HG02798 (cell line): ENCODE data around the gene MRM2.

ENCODE experiments used
- ATAC-seq: cut with Tn5 transposase; IDR thresholded peaks from one replicate; pipeline ENCODE4 v1.9.1; 2021; ENCODE audit warnings: mild to moderate bottlenecking; ENCODE audit not compliant: unreplicated experiment, poor library complexity

The MRM2 gene

DNA sequence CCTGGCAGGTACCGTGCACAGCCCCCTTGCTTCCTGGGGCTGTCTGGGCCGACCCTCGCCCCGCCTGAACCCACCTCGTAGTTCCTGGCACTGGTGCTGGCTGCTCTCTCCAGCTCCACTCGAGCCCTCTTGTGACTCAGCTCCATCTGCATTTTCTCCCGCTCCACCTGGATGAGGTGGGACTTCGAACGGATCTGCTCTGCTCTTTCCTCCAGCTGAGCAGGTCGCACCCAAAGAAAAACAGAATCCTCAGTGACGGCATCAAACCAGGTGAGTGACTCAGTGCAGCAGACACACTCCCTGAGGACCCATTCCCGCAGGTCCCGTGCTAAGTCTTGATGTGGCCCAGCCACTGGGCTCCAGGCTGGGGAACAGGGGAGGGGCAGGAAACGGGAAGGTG, 16.7 kb downstream of the MRM2 start:
- ATAC-seq, result no peak

DNA sequence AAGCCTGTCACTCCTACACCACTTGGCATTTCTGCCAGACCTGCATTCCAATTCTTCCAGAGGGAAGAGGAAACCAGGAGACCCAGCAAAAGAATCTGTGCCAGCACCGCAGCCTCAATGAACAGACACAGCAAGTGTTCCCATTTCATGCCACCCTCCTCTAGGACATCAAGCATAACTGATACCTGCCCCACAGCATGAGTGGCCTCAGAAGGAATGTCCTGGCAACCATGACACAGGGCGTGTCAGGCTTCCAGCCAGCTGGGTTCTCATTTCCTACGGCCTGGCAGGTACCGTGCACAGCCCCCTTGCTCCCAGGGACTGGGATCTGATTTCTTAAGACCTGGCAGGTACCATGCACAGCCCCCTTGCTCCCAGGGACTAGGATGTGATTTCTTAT, 17.1 kb downstream of the MRM2 start:
- no peak for ATAC-seq

DNA sequence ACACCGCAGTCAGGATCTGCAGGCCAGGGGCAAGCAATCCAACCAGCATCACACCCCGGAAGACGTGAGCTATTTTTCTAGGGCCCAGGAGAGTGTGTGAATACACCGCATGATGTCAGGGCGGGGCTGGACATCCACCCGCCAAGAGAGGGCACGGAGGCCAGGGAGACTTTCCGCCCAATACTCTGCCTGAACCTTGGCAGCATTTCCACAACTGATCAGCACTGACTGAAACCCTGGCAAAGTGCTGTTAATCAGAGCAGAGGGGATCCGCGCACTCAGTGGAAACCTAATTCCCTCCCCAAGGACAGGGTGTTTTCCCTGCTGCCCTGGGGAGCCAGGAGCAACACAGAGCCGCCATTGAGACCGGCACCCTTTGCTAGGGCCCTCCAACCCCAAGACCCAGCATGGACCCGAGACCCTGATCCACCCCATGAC, 17.5 kb downstream of the MRM2 start:
- ATAC-seq, result no peak

DNA sequence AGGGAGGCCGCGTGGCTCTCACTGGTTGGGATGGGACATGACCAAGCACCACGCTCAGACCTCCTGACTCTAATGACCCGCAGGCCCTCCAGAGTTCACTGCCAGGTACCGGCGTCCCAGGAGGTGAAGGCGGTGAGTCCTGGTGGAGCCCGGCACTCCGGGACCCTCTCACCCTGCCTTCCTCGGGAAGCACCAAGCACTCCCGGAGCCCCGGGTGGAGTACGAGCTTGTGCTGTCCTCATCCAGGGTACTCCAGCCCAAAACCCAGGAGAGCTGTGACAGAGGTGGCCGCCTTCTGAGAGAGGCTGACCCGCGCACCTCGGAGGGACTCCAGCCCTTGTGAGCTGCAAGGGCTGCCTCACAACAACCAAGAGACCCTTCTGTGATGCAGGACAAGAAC, 18.7 kb downstream of the MRM2 start:
- no peak for ATAC-seq

DNA sequence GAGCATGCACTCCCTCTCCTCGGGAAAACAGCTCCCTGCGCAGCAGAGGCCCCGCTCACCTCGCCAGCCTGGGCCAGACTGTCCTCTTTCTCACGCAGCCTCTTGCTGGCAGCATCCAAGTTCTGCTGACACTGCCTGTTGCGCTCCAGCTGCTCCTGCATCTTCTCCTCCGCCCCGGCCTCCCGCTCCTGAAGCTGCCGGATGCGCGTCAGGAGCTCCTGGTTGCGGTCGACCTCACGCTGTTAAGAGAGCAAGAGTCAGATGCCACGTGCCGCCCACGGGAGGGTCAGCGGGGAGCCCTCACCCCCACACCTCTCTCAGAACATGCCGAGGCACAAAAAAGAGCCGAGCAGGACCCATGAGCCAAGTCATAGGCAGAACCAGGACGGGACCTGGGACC, 19.5 kb downstream of the MRM2 start:
- ATAC-seq, result no peak

DNA sequence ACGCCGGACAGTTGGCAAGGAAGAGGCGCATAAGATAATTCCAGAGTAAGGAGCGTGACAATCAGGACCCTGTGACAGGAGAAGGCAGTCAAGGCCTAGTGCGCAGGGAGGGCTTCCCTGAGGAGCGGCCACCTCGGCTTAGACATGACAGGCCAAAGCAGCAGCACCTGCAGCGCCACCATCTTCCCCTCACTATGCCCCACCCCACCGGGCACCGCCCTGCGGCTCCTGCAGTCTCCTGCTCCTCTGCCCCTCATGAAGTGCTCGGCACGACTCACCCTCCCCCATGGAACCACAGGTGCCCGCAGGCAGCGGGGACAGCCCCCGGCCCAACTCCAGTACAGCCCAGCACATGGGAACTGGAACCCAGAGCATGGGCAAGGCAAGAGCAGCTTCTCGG, 21.1 kb downstream of the MRM2 start:
- ATAC-seq, result no peak

DNA sequence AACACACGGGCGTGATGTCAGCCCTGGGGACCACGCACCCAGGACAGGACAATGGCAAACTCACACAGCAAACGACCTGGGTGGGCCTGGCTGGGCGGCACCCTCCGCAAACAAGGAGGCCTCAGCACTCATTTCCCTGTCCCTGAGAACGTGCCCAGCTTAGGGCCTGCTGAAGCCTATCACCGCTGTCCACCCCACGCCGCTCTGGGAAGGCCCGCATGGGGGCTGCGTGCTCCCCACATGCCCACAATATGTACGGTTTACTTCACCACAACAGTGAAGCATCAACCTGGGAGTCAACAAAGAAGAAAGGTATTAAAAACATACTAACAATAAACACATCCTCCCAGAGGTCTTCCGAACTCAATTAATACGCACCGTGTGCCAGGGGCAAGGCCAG, 21.5 kb downstream of the MRM2 start:
- no peak for ATAC-seq

DNA sequence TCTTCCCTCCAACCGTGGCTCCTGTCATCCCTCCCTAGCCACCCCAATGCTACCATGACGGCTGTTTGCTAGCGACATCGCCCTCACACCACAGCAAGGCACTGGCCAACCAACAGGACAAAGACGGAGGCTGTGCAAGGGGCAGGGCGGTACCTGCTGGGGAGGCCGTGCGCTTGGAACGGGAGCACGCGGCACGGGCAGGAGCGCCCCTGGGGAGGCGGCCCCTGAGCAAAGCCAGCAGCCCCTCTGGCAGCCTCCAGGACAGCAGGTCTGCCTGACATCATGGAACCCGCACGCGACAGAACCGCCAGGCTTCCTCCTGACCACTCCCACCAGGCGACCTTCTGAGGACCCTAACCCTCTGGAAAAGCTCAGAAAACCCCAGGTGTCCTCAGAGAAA, 22.0 kb downstream of the MRM2 start:
- ATAC-seq, result no peak

DNA sequence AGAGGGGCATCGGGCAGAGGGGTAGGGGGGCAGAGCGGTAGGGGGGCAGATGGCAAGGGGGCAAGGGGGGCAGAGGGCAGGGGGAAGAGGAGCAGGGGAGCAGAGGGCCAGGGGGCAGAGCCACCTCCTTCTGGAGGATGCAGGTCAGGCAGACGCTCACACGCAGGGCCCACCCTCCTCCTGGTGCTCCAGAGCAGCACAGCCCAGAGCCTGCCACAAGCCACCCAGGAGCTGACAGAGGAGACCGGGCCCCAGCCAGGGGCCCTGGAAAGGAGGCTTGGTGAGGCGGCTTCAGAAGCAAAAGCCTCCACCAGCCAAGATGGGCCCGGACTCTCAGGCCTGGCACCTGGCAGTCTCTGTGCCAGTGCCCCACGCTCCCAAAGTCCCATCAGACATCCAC, 22.4 kb downstream of the MRM2 start:
- ATAC-seq, result no peak

DNA sequence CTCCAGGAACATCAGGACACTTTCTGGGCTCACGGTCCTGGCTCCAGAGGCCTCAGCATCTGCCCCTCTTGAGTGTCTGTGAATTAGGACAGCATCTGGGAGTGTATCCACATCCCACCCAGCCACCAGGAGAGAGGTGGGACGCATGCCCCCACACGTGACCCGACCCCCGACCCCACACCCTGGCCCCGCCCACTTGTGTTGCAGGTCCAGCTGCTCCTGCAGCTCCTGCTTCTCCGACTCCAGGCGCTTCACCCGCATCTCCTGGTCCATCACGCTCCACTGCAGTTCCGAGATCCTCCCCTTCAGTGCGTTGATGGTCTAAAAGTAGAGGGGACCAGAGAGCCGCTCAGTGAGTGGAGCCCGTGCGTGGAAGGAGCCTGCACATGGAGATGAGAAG, 22.9 kb downstream of the MRM2 start:
- no peak for ATAC-seq

DNA sequence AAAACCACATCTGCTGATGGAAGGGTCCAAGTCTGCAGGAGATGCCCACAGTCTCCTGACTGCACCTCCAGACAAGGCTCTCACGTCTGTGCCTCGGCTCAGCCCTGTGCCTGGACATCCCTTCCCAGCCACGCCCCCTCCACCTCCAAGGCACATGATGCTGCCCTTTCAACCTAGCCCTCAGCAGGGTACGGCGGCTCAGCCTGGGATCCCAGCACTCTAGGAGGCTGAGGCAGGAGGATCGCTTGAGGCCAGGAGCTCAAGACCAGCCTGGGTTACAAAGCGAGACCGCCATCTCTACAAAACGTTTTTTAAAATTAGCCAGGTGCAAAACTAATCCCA, 23.6 kb downstream of the MRM2 start:
- no peak for ATAC-seq

DNA sequence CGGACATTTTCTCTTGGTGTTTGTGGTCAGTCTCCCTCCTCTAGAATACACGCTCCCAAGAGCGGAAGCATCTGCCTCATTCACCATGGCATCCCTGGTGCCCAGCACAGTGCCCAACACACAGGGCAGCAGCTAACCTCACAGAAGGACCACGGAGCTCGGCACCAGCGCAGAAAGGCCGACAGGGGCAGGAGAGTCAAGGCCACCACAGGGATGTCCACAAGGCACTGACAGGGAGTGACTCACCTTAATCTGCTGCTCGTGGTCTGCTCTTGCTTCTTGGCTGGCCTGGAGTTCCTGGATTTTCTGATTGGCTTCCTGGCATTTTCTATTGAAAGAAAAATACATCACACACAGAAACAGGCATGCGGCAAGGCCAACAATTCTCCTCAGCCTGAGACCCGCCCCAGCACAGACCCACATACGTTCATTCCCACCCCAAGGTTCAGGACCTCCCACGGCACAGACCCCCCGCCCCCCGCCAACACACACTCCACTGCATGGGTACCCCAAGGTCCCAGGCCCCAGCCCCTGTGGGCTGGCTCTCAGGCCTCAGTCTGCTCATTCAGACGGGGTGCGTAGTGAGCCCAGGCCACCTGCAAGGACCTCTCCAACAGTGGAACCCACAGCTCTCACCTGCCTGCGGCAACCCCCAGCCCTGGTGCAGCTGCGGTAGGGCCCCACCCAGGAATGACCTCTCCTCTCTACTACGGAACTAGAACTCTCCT, 24.1 kb downstream of the MRM2 start:
- ATAC-seq, result no peak

DNA sequence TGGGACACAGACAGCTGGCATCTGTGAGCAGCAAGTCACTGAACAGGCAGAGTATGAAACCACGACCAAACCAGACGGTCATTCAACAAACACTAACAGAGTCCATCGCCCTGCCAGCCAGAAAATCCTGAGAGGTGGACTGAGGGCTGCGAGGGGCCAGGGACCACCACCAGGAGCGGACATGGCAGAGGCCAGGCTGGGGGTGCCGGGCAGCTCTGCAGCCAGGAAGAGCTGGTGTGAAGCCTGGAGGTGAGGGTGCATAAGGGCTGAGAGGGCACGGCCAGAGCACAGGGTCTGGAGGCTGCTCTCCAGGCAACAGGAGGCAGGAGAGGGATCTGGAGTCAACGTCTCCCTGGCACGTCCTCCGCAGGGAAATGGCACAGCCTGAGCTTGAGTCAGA, 24.8 kb downstream of the MRM2 start:
- ATAC-seq, result no peak

DNA sequence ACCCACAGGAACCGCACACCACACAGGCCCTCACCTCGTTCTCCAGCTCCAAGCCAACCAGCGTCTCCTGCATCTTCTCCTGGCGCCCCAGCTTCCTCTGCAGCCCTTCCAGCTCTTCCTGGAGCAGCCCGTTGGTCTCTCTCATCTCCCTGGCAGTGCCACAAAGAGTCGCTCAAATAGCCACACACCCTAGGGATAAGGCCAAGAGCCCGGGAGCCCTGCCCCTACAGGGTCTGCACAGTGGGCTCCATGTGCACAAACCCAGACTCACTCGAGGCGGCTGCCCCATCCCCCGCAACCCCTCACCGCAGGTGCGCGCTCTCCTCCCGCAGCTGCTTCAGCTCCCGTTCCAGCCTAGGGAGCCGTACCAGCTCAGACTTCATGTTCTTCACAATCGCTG, 26.2 kb downstream of the MRM2 start:
- ATAC-seq, result no peak

DNA sequence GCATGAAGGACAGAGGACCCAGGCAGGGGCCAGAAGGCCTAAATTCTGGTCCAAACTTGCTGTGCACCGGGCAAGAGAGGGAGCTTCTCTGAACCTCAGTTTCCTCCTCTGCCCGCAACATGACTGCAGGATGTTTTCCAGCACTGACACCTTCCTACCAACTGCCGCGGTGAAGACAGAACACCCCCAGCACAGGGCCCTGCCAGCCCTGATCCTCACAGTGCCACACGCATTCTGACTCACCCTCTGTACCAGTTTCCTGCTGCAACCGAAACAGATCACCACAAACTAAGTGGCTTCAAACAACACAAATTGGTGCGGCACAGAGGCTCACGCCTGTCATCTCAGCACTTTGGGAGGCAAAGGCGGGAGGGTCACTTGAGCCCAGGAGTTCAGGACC, 27.4 kb downstream of the MRM2 start:
- no peak for ATAC-seq

DNA sequence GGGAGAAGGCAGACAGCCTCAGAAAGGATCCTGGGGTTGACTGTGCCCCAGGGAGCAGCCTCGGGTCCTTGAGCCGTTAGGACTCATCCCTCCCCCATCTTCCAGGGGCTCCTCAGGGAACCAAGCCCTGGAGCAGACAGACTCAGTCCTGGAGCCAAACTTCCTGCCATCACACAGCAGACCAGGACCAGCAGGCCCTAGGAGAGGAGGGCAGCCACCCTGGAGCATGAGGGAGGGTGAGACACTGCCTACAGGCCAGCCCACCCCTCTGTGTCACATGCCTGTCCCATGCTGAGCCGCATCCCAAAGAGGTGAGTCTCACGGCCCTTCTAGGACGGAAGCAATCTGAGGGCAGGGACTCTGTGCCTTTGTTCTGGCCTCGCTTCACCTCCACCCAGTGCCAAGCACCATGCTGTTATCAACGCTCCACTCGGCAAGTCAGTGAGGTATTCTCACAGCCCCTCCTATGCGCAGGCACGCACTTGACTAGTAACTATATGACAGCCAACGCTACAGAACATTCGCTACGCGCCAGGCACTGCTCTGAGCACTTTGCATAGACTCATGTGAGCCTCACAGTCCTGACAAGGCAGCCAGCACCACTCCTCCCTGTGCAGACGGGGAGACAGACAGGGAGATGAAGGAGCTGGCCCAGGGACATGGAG, 28.3 kb downstream of the MRM2 start:
- no peak for ATAC-seq

DNA sequence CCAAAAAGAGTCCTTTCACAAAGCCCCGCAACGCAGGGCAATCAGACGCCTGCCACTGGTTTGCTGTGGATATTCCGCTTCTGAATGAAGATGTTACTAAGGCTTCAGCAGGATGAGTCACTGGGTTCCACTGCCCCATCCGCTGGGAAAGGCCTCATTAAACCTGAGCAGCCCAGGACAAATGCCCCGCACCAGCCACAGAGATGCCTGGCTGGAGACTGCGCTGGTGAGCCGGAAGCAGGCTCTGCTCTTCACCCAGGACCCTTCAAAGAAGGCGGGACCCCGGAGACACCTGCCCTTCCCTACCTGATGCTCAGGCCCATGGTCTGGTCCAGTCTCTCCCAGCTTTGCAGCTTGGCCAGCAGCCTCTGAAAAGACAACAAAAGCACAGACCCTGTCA, 29.1 kb downstream of the MRM2 start:
- no peak for ATAC-seq

DNA sequence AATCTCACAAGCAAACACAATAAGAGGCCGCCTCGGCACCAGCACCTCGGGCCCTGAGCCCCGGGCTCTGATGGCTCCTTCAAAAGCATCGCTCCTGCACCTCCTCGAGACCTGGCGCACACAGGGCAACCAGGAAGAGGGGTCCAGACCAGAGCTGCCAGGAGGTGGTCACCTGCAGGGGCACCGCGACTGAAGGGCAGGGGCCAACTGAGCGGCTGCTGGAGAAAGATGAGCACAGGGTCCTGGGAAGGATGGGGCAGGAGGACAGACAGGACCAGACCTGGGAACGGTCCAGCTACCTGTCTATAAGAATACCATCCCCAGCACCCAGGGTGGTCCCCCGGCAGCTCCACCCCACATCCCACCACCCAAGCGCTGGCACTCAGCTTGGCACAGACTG, 30.1 kb downstream of the MRM2 start:
- ATAC-seq, result no peak

DNA sequence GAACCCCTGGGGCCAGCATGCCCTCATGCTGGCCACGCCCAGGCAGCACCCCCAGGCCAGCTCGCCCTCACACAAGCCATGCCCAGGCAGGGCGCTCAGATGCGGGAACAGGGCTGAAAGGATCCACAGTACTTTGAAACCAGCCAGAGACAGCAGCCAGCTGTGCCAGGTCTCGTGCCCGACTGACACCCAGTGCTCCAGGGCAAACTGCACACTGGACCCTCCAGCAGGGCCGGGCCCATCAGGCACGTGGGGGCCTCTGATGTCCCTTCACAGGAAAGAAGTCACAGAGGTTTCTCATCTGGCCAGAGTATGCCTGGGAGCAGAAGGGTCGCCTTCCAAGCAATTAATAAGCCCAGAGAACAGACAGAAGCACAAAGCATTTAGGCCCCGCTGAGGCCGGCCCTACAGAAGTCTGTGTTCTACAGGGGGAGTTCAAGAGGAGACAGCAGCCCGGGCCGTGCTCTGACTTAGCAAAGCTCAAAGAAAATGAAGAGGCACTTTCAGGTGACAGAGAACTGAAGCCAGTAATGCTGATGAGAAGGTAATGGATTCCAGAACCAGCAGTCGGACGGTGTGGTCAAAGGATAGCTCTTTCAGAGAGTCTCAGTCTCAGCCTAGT, 30.6 kb downstream of the MRM2 start:
- ATAC-seq, result no peak

DNA sequence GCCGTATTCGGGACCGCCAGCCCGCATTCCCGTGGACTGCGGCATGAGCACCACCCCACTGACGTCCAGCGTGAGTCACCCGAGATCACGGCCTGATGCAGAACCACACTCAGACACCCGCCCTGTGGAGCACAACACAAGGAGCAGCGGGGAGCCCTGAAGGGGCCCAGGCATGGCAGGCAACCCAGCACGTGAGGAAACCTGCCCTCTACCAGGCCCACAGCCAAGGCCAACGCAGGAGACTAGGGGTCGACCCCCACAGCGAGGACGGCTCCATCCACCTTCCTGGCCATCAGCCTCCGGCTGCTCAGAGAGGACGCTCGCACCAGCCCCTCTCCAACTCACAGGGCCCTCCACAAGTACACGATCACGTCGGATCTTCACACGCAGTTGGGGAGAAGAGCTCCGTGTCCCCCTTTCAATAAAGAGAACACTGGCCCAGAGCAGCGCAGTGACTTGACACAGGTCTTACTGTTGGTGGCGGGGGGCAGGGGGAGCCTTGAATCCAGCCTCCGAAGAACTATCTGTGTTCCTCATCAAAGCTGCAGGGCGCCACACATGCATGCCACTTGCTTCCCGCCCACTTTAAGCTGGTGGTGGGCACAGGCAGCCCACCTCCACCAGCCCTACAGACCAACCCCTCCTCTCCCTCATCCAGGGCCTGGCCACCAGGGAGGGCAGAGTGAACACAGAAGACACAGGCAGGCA, 31.3 kb downstream of the MRM2 start:
- ATAC-seq, result no peak

DNA sequence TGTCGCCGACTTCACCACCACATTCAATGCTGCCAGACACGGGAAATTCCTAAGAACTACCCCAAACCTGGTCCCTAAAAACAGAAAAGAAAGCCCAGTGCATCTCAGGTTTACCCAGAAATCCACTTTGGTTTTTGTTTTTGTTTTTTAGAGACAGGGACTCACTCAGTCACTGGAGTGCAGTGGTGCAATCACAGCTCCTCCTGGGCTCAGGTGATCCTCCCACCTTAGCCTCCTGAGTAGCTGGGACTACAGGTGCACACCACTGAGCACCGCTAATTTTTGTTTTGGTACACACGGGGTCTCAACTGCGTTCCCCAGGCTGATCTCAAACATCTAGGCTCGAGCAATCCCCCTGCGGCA, 32.1 kb downstream of the MRM2 start:
- ATAC-seq, result no peak
